ENCODE results near the gene PHIP. TPM values are rescaled to one million over a fixed set of nuclear protein-coding genes. Genes with fewer than 3 reads are reported as not detected.

The PHIP gene
- total RNA-seq, 1 experiment from 2014 or later: 53.6 TPM

DNA sequence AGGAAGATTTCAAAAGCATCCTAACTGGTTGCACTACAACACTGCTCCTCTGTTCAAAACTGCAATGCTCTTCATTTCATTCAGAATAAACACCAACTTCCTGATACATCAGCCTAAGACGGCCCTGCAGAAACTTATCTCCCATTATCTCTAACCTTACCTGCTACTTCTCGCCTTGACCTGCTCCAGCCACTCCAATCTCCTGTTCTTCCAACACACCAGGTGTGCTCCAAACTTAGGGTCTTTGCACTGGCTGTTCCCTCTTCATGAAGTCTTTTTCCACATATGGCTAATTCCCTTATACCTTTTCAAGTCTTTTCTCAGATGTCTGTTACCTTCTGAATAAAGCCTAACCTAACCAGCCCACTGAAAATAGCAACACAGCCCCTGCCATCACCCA is 32.1 kb downstream of the PHIP start:
- WGBS (ENCODE audit: extremely low coverage, insufficient read length, low lambda C conversion rate): no CpG with 5 or more reads among the region's 2 CpGs
- no peak overlapping the region for H3K23ac ChIP-seq (ENCODE audit: insufficient read length, low read depth, low read length)
- H3K9me3 ChIP-seq (ENCODE audit: control insufficient read depth, low read depth, low read length): no peaks in the 10 kb centered on the region
- H3K23me2 ChIP-seq (ENCODE audit: insufficient read length, low read depth, low read length, poor library complexity, severe bottlenecking): no peaks in the 10 kb centered on the region
- no peak overlapping the region for H3K27ac ChIP-seq (ENCODE audit: insufficient read length, low read depth, low read length)
- H3K18ac ChIP-seq (ENCODE audit: insufficient read length, low read depth, low read length): no peak overlapping the region
- H2BK12ac ChIP-seq (ENCODE audit: insufficient read length, low read depth, low read length): no peak overlapping the region
- Mint-ChIP-seq H3K36me3 (ENCODE audit: insufficient read depth in 1 of 3, low read depth in 3 of 3) (peaks cover 16 to 49% (median 30%) of the 10 kb centered on the region in 3 experiments; a peak in 6 of 7 replicates), H3K4me1 (peaks cover 20 to 34% of the 10 kb centered on the region in 2 experiments), H3K9me3 (no peaks in the 10 kb centered on the region), H3K27ac (peak overlapping the region in 1 of 3 experiments; percentile 47; a peak in 3 of 7 replicates), H3K27me3 (ENCODE audit: low read depth) (no peaks in the 10 kb centered on the region), H3K4me3 (no peak overlapping the region; a peak in 1 of 5 replicates)
- no peaks in the 10 kb centered on the region; the same call in 1 of the 2 replicates for H3K79me2 ChIP-seq (ENCODE audit: insufficient read depth, low read length)
- DNase-seq: no peak
- TF ChIP-seq, protein P1, sequence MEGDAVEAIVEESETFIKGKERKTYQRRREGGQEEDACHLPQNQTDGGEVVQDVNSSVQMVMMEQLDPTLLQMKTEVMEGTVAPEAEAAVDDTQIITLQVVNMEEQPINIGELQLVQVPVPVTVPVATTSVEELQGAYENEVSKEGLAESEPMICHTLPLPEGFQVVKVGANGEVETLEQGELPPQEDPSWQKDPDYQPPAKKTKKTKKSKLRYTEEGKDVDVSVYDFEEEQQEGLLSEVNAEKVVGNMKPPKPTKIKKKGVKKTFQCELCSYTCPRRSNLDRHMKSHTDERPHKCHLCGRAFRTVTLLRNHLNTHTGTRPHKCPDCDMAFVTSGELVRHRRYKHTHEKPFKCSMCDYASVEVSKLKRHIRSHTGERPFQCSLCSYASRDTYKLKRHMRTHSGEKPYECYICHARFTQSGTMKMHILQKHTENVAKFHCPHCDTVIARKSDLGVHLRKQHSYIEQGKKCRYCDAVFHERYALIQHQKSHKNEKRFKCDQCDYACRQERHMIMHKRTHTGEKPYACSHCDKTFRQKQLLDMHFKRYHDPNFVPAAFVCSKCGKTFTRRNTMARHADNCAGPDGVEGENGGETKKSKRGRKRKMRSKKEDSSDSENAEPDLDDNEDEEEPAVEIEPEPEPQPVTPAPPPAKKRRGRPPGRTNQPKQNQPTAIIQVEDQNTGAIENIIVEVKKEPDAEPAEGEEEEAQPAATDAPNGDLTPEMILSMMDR (conservative IDR thresholded peaks at IDR 0.05): no peak
- H2BK20ac ChIP-seq (ENCODE audit: low read depth, low read length, poor library complexity, severe bottlenecking): no peak overlapping the region
- no peaks in the 10 kb centered on the region for H3K27me3 ChIP-seq (ENCODE audit: insufficient read depth, low read length)
- H3K4ac ChIP-seq (ENCODE audit: low read depth, low read length): no peak overlapping the region
- H4K5ac ChIP-seq (ENCODE audit: insufficient read length, low read depth, low read length): no peak overlapping the region
- H4K8ac ChIP-seq (replicated peaks; ENCODE audit: insufficient read length, low read depth, low read length): no peak overlapping the region
- H3T11ph ChIP-seq (ENCODE audit: low read length): no peak overlapping the region
- H3K56ac ChIP-seq (ENCODE audit: insufficient read length, low read depth, low read length): no peak overlapping the region
- no peak overlapping the region for H4K91ac ChIP-seq (ENCODE audit: insufficient read length, low read depth, low read length)
- H2BK5ac ChIP-seq (ENCODE audit: insufficient read length, low read length): no peak overlapping the region
- no peak overlapping the region for H3K4me2 ChIP-seq (ENCODE audit: insufficient read depth, insufficient read length, low read length)
- no peak overlapping the region for H3K14ac ChIP-seq (ENCODE audit: insufficient read depth, low read length)
- no peak overlapping the region for H2BK120ac ChIP-seq (ENCODE audit: low read depth, low read length, poor library complexity, severe bottlenecking)
- peaks cover 3% of the 10 kb centered on the region for H3K79me1 ChIP-seq (ENCODE audit: insufficient read depth, low read depth, low read length, poor library complexity, severe bottlenecking)
- no peaks in the 10 kb centered on the region for H3K4me1 ChIP-seq (ENCODE audit: insufficient read depth, low read length)
- no peak overlapping the region for H2AK5ac ChIP-seq (ENCODE audit: insufficient read length, low read length)
- no peak overlapping the region for H2BK15ac ChIP-seq (ENCODE audit: low read depth, low read length)
- no peak overlapping the region for H2AFZ ChIP-seq (ENCODE audit: low read length)
- H4K20me1 ChIP-seq (ENCODE audit: control insufficient read depth, insufficient read depth, insufficient read length): no peaks in the 10 kb centered on the region
- H3K9ac ChIP-seq (ENCODE audit: extremely low read depth, insufficient read length, low read length): no peak overlapping the region

All from H9 (cell line).